Aortic smooth muscle cell (primary cell): ENCODE data around the gene ABLIM2. TPM values are rescaled to one million over a fixed set of nuclear protein-coding genes. Genes with fewer than 3 reads are reported as not detected.

ENCODE experiments used
- total RNA-seq: library from RNA; depleted of rRNA; stranded (reverse); fragments of >200 nt; gene quantifications from 2 replicates; pipeline ENCODE4 v1.2.3, GENCODE V29; 2014

Gene ABLIM2
- 3.0 and 4.2 TPM in 2 replicates for total RNA-seq

DNA sequence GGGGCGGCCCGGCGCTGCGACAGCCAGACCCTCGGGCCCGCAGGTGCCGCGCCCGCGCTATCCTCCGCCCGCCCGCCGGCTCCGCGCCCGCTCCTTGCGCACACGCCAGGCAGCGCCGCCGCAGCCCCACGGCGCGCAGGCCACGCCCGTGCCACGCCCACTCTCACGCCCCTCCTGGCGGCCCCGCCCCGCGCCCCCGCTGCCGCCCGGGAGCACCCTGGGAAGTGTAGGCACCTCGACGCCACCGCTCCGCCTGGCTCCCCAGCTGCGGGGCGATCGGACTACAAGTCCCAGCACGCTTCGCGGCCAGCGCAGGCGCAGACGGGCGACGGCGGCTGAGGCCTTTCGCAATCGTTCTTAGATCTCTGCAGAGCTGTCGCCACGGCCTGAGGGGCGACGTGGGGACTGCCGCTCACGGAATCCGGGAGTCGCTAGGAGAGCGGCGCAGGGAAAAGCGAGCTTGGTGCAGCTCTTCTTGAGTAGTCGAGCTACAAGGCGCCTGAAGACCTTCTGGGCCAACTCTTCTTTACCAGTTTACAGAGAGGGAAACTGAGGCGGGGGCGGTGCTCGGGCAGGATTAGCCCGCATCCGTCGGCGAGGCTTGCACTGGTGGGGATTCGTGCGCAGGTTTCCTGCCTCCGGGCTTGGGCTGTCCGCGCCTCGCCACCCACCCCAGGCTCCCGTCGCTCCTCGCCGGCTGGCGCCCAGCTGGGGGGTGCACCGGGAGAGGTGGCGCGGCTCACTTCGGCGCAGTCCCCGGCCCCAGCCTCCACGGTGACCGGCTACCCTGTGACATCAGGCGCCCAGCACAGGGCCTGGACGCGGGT is at the start of gene ABLIM2:
TSS of gene ABLIM2 (minus strand) at position 104 of the 827 bp plus-strand sequence. CDS start 124 bp downstream, outside the sequence.

DNA sequence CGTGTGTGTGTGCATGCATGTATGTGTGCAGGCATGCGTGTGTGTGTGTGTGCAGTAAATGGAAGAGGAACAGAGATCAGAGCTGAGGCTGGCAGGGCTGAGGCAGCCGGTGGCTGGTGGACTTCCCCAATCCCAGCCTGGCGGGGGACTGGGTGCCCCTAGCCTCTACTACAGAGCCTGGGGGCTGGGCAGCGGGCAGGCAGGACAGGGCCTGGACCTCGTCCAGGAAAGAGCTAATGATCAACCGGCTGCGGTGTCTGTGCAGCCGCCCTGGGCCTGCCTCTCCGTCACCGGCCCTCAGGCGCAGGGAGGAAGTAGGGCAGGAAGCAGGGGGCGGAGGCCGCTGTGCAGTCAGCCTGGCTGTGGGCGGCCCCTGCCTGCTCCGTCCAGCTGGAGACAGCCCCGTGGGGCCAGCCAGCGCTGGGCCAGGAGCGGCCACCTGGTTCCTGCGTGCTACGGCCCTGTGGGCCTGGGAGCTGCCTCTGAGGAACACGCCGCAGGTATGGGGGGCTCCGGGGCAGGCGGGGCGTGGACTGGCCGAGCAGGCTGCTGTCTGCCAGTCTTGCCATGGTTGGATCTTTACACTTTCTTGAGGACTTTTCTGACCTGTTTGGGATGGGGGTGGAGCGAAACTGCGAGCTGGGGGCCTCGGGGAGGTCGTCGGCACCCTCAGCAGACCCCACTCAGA is 40.4 kb upstream of the ABLIM2 start, which contains the start of gene SH3TC1:
TSS of gene SH3TC1 (plus strand) at position 385 of the 688 bp plus-strand sequence. CDS start 5,905 bp downstream, outside the sequence.

DNA sequence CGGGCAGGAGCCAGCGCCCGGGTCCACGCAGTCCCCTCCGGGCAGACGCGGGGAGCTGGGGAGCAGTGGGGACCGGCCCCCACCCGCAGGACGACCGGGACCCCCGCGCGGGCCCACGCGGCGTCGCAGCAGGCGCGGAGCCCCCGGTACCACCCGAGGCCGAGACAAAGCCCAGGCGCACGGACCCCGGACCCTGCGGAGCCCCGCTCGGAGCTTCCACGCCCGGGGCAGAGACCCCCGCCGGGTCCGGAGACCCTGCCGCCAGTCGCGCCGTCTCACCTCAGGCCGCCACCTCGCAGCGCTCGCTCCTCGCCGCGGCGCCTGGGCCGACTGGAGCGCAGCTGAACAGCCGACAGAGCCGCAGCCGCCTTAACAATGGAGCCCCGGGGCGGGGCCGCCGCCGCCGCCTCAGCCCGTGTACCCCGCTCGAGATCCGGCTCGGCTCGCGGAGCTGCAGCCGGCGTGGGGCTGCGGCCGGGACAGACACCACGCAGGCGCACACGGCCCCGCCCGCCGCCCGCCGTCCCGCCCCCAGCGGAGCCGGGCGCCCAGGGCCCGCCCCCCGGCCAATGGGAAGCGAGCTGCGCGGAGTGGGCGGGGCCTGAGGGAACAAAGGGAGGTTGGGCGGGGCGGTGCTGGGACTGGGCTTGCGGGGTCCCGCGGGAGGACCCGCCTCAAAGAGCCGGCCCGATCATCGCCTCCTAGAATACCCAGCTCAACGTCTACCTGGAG is 219.1 kb downstream of the ABLIM2 start, which contains the start of gene AFAP1:
TSS of gene AFAP1 (minus strand) at position 485 of the 732 bp plus-strand sequence. CDS start 67,783 bp downstream, outside the sequence.

Other genes starting within 250 kb of the ABLIM2 start
- gene AFAP1, start 219.0 kb downstream of the ABLIM2 start, total RNA-seq = 46.0 and 53.8 TPM in 2 replicates
- 15.2 and 18.4 TPM in 2 replicates for gene SH3TC1, start 40.5 kb upstream of the ABLIM2 start, total RNA-seq
- 1.8 and 6.1 TPM in 2 replicates for gene HTRA3, start 110.9 kb upstream of the ABLIM2 start, total RNA-seq